Activated CD4-positive, CD25-positive, alpha-beta regulatory T cell (primary cell): Measurements from ENCODE around the gene LDHAL6B.

Experiments used
- DNase-seq, 4 experiments: peaks; one replicate each; lab custom pipeline; 2025; lab: John Stamatoyannopoulos, UW

LDHAL6B gene

GRCh38 chr15:59177317-59177660, 29.4 kb upstream of the LDHAL6B start:
- DNase-seq = no peak

GRCh38 chr15:59178151-59178695, 28.4 kb upstream of the LDHAL6B start:
- DNase-seq = no peak

GRCh38 chr15:59179717-59180116, 26.9 kb upstream of the LDHAL6B start:
- DNase-seq = no peak

- DNase-seq = no peak
Observed at GRCh38 chr15:59180945-59181600, 25.6 kb upstream of the LDHAL6B start.

GRCh38 chr15:59185725-59186124, 20.9 kb upstream of the LDHAL6B start:
- no peak for DNase-seq

GRCh38 chr15:59186501-59186900, 20.1 kb upstream of the LDHAL6B start:
- DNase-seq = no peak

GRCh38 chr15:59189241-59189640, 17.4 kb upstream of the LDHAL6B start:
- DNase-seq = no peak

GRCh38 chr15:59190291-59190690, 16.4 kb upstream of the LDHAL6B start:
- no peak for DNase-seq

- no peak for DNase-seq
Observed at GRCh38 chr15:59191855-59192237, 14.8 kb upstream of the LDHAL6B start.

- no peak for DNase-seq
Observed at GRCh38 chr15:59194639-59195325, 11.9 kb upstream of the LDHAL6B start.

GRCh38 chr15:59196416-59196815, 10.2 kb upstream of the LDHAL6B start:
- no peak for DNase-seq

- no peak for DNase-seq
Observed at GRCh38 chr15:59197454-59197853, 9.2 kb upstream of the LDHAL6B start.

- no peak for DNase-seq
Observed at GRCh38 chr15:59199626-59200465, 6.8 kb upstream of the LDHAL6B start.

GRCh38 chr15:59200560-59200959, 6.1 kb upstream of the LDHAL6B start:
- DNase-seq = no peak

GRCh38 chr15:59203008-59203407, 3.6 kb upstream of the LDHAL6B start:
- no peak for DNase-seq

- no peak for DNase-seq
Observed at GRCh38 chr15:59203657-59204056, 3.0 kb upstream of the LDHAL6B start.

GRCh38 chr15:59205839-59206622, 612 bp upstream of the LDHAL6B start:
- DNase-seq = no peak

GRCh38 chr15:59208613-59209249, 2.1 kb downstream of the LDHAL6B start:
- no peak for DNase-seq

GRCh38 chr15:59210186-59210585, 3.5 kb downstream of the LDHAL6B start:
- no peak for DNase-seq

- DNase-seq = no peak
Observed at GRCh38 chr15:59216911-59217310, 10.3 kb downstream of the LDHAL6B start.

GRCh38 chr15:59217876-59218498, 11.3 kb downstream of the LDHAL6B start:
- DNase-seq = no peak
